ENCODE results near the gene SLC22A23. TPM values are rescaled to one million over a fixed set of nuclear protein-coding genes. Genes with fewer than 3 reads are reported as not detected.

The SLC22A23 gene
- total RNA-seq, 4 donors from 2014 or later = 6.6 to 25.0 (median 14.6) TPM

- peak overlapping the region; percentile 8 to 68 (median 65) for H3K27ac ChIP-seq
- peak; percentile 85 to 91 for ATAC-seq
- H3K4me1 ChIP-seq = peaks cover 13 to 14% of the 10 kb centered on the region in 2 donors
- in situ Hi-C loops (cut with MboI; ENCODE audit: low sequenced_read_pairs in 4 of 4) (no loop called here), intact Hi-C loops (cut with DNase I; ENCODE audit: low total_unique reads) (loop anchor here (5.0 kb wide), 1 partner anchor 81 kb away; no protein-coding TSS in a partner anchor)
- DNase-seq = peak; percentile 56 to 68
- H3K36me3 ChIP-seq = no peaks in the 10 kb centered on the region
- H3K4me3 ChIP-seq = peak overlapping the region in 1 of 4 donors; percentile 1
- TF ChIP-seq POLR2A (IDR thresholded peaks at IDR 0.05) = peak in 1 of 2 donors; percentile 30
- no peak for TF ChIP-seq CTCF (IDR thresholded peaks at IDR 0.05 in 4 of 5, conservative IDR thresholded peaks at IDR 0.05 in 1 of 5)
- H3K9me3 ChIP-seq = no peaks in the 10 kb centered on the region
- no peaks in the 10 kb centered on the region for H3K27me3 ChIP-seq
Measured at GRCh38 chr6:3438190-3439167, 18.4 kb downstream of the SLC22A23 start.

GRCh38 chr6:3433005-3433404 is 23.8 kb downstream of the SLC22A23 start:
- no peaks in the 10 kb centered on the region for H3K9me3 ChIP-seq
- no peaks in the 10 kb centered on the region for H3K27me3 ChIP-seq
- no peaks in the 10 kb centered on the region for H3K36me3 ChIP-seq
- H3K4me1 ChIP-seq = peaks cover 12% of the 10 kb centered on the region in 2 donors
- H3K27ac ChIP-seq = no peak overlapping the region
- no peak for TF ChIP-seq POLR2A (IDR thresholded peaks at IDR 0.05)
- TF ChIP-seq CTCF (IDR thresholded peaks at IDR 0.05 in 4 of 5, conservative IDR thresholded peaks at IDR 0.05 in 1 of 5) = no peak
- ATAC-seq = peak in 1 of 2 donors; percentile 40
- intact Hi-C loops (cut with DNase I; ENCODE audit: low total_unique reads) (no loop called here), in situ Hi-C loops (cut with MboI; ENCODE audit: low sequenced_read_pairs in 4 of 4) (no loop called here)
- H3K4me3 ChIP-seq = no peak overlapping the region
- DNase-seq = peak in 1 of 2 donors; percentile 39

- ATAC-seq (no peak), DNase-seq (no peak)
- Histone ChIP-seq H3K27ac (no peak overlapping the region), H3K36me3 (no peaks in the 10 kb centered on the region), H3K27me3 (no peaks in the 10 kb centered on the region), H3K4me3 (no peak overlapping the region), H3K4me1 (peaks cover 14 to 15% of the 10 kb centered on the region in 2 donors), H3K9me3 (no peaks in the 10 kb centered on the region)
- no peak for TF ChIP-seq POLR2A (IDR thresholded peaks at IDR 0.05)
- TF ChIP-seq CTCF (IDR thresholded peaks at IDR 0.05 in 4 of 5, conservative IDR thresholded peaks at IDR 0.05 in 1 of 5) = no peak
- intact Hi-C loops (cut with DNase I; ENCODE audit: low total_unique reads) (no loop called here), in situ Hi-C loops (cut with MboI; ENCODE audit: low sequenced_read_pairs in 4 of 4) (no loop called here)
Measured at GRCh38 chr6:3432416-3432815, 24.4 kb downstream of the SLC22A23 start.

- Histone ChIP-seq H3K27ac (no peak overlapping the region), H3K36me3 (no peaks in the 10 kb centered on the region), H3K9me3 (no peaks in the 10 kb centered on the region), H3K27me3 (no peaks in the 10 kb centered on the region), H3K4me3 (no peak overlapping the region), H3K4me1 (peaks cover 16 to 18% of the 10 kb centered on the region in 2 donors)
- no peak for TF ChIP-seq POLR2A (IDR thresholded peaks at IDR 0.05)
- DNase-seq = no peak
- in situ Hi-C loops (cut with MboI; ENCODE audit: low sequenced_read_pairs in 4 of 4) (no loop called here), intact Hi-C loops (cut with DNase I; ENCODE audit: low total_unique reads) (no loop called here)
- no peak for ATAC-seq
Measured at GRCh38 chr6:3431994-3432393, 24.9 kb downstream of the SLC22A23 start.

GRCh38 chr6:3429211-3429610 is 27.6 kb downstream of the SLC22A23 start:
- no peaks in the 10 kb centered on the region for H3K27me3 ChIP-seq
- in situ Hi-C loops (cut with MboI; ENCODE audit: low sequenced_read_pairs in 4 of 4) (no loop called here), intact Hi-C loops (cut with DNase I; ENCODE audit: low total_unique reads) (no loop called here)
- H3K36me3 ChIP-seq = no peaks in the 10 kb centered on the region
- no peaks in the 10 kb centered on the region for H3K9me3 ChIP-seq
- no peak for TF ChIP-seq POLR2A (IDR thresholded peaks at IDR 0.05)
- TF ChIP-seq CTCF (IDR thresholded peaks at IDR 0.05 in 4 of 5, conservative IDR thresholded peaks at IDR 0.05 in 1 of 5) = no peak
- H3K4me1 ChIP-seq = peaks cover 18 to 19% of the 10 kb centered on the region in 2 donors
- ATAC-seq (no peak), DNase-seq (no peak)
- H3K27ac ChIP-seq = no peak overlapping the region
- H3K4me3 ChIP-seq = no peak overlapping the region

All from gastrocnemius medialis (tissue), 4 donors.